SU-DHL-6 (cell line): ENCODE measurements around the gene BBX.
A peak's percentile ranks its signal among the peaks of the same experiment; 100 is the strongest.

Experiments used
- CTCF ChIP-seq: fragments of 200-600 bp; sonication (generic); IDR thresholded peaks from one replicate; pipeline ENCODE4 v1.5.1; 2017; ENCODE audit warnings: antibody characterized with exemption, mild to moderate bottlenecking, low read length, moderate library complexity; ENCODE audit not compliant: insufficient read depth, poor library complexity, severe bottlenecking
- EZH2phosphoT487 ChIP-seq: fragments of 200-600 bp; sonication (generic), shearing (Covaris generic); conservative IDR thresholded peaks from 2 replicates; pipeline ENCODE4 v1.6.1; 2018; ENCODE audit warnings: mild to moderate bottlenecking, antibody characterized with exemption, low read length, moderate library complexity, mixed read lengths

- TF ChIP-seq CTCF (peak; percentile 43), EZH2phosphoT487 (no peak)
These were observed 323.6 kb downstream of the BBX start for GRCh38 chr3:107846279-107846852.
